NCI-H1105 treated with DMSO at 0.1 percent for 48 hours (cell line): ENCODE results near the gene PIGZ.

Source experiments
- DNase-seq: peaks from one replicate; lab custom pipeline; 2025; lab: John Stamatoyannopoulos, UW

The PIGZ gene

DNA sequence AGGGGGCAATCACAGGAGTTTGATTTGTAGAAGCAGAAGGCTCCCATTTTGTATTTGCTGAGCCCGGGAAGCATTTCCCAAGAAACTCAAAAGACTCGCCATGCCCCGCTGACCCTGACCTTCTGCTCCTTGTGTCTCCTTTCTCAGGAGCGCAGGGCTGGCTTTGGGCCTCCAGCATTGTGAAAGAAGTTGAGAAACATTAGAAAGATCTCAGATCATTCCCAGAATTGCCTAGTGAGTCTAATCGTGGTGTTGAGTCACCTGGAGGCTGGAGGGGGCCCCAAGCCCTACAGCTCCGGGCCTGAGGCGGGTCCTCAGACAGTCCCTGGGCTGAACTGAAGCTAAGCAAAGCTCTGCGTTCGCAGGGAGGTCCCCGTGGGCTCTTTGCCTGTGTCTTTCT lies 10.9 kb upstream of the PIGZ start:
- DNase-seq = no peak

GRCh38 chr3:196976941-196977340 lies 8.3 kb upstream of the PIGZ start:
- DNase-seq = no peak

DNA sequence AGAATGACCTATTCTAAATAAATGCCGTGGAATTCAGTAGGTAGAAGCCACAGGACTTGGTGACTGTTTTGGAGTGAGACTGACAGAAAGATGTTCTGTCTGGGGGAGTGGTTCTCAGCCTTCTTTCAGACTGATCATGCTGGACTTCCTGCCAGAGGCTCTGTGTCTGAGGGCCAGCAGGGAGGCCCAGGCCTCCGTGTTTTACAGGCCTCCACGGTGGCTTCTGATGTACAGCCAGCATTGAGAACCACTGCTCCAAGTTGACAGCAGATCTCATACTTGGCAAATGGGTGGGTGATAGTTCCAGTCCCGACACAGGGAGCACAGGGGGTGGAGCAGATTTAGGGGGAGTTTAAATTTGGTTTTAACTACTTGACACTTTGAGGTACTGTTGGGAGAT lies 6.7 kb upstream of the PIGZ start:
- no peak for DNase-seq

GRCh38 chr3:196974661-196975060 lies 6.0 kb upstream of the PIGZ start:
- DNase-seq = no peak

GRCh38 chr3:196971094-196971698 lies 2.6 kb upstream of the PIGZ start:
- DNase-seq = no peak

- DNase-seq = no peak
These were observed 2.0 kb upstream of the PIGZ start for GRCh38 chr3:196970547-196971093.

- DNase-seq = peak; percentile 61
These were observed 1.3 kb upstream of the PIGZ start for GRCh38 chr3:196969660-196970546.

DNA sequence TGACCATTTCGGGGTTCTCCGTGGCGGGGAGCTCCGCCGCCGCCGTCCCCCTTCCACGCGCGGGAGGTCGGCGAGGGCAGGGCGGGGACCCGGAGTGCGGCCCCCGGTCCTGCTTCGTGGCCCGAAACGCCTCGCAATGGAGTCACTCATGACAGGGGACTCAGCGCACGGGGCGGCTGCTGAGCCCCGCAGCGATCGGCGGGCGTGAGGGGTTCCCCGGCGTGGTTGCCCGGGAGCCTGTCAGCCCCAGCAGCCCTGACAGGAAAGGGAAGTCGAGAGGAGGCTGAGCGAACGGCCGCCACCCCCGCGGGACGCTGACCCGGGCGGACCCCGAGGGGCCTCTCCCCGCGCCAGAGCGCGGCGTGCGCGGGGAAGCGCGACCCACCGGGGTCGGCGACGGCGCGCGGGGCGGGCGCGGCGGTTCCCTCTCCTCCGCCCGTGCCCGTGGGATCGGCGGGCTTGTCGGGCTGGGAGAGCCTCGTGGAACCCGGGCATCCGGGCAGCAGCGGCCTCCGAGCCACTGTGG lies 564 bp upstream of the PIGZ start:
- peak; percentile 12 for DNase-seq

- no peak for DNase-seq
These were observed 1.0 kb downstream of the PIGZ start for GRCh38 chr3:196967412-196968232.

GRCh38 chr3:196966526-196967401 lies 1.9 kb downstream of the PIGZ start:
- no peak for DNase-seq

DNA sequence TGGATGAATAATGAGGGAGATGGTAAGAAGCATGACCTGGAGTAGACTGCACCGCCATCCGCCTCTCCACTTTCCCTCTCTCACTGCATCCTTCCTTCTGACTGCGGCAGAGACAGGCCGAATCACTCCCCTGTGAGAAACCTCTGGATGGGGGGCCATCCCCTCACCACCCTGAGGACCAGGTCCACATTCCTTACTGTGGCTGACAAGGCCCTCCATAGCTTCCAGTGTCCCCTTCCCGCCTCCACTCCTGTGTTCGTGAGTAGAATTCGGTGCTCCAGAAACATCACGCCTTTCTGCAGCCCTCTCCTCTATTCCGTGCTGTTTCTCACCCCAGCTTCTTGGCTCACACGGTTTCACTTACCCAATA lies 2.8 kb downstream of the PIGZ start:
- DNase-seq = no peak

DNA sequence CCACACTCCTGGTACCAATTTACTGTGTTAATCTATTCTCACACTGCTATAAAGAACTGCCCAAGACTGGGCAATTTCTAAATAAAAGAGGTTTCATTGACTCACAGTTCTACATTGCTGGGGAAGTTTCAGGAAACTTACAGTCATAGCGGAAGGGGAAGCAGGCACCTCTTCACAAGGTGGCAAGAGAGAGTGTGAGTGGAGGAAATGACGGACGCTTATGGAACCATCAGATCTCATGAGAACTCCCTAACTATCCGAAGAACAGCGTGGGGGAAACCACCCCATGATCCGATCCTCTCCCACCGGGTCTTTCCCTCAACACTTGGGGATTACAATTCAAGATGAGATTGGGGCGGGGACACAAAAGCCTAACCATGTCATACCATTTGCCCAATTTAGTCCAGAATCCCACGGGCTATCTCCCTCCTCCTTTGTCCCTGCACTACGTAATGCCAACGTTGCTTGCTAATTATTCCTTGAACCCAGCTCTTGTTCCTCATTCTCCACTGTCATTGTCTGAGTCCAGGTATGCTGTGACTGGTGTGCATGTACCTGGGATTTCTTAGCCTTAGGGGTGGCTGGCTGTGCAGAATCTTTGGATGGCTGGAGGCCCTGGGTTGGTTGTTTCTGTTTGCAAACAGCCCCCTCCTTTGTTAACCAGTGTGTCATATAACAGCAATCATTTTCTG lies 3.4 kb downstream of the PIGZ start:
- no peak for DNase-seq

DNA sequence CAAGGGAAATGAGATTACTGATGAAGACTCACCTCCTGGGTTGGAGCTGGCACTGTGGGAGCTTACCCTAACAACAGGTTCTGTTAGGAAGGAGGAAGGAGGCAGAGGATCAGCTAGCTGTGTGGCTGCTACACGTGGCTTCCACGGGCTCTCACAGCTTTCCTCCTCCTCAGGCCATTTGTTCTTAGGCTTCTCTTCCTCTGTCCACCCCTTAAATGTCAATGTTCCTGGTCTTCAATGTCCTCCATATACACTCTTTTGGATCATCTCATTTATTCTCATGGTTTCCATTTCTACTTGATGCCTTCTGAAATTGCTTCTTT lies 5.0 kb downstream of the PIGZ start:
- DNase-seq = no peak

- no peak for DNase-seq
These were observed 5.6 kb downstream of the PIGZ start for GRCh38 chr3:196962930-196963630.

GRCh38 chr3:196962108-196962929 lies 6.3 kb downstream of the PIGZ start:
- no peak for DNase-seq

GRCh38 chr3:196954832-196955231 lies 13.8 kb downstream of the PIGZ start:
- no peak for DNase-seq

DNA sequence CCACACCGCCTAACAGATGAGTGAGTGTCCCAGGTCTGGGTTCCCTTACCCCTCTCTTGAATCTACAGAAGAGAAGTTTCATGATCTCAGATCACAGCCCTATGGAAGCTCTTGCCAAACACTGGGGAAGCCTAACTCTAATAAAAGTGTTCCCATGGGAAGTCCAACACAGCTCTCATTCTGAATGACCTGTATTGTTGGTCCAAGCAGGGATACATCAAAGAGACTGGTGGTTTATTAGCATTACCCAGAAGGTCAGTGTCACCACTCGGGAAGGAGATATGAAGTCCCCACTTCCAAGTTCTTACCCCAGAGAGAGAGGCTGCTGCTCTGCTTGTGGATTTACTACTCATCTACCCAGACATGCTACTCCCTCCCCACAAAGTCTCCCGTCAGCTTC lies 17.3 kb downstream of the PIGZ start:
- no peak for DNase-seq

GRCh38 chr3:196949750-196950149 lies 18.9 kb downstream of the PIGZ start:
- DNase-seq = no peak

DNA sequence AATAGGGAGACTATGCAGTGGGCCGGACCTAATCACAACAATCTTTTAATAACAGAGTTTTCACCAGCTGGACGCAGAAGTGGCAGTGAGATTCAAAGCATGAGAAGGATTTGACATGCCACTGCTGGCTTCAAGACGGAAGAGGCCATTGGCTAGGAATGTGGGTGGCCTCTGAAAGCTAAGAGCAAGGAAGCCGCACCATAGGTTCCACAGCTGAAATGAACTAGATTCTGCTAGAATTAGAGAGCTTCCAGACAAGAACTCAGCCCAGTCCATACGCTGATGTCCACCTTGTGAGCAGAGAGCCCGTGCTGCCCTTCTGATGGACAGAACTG lies 19.4 kb downstream of the PIGZ start:
- DNase-seq = no peak
